ENCODE data around the gene HSP90AB1.

Gene HSP90AB1

DNA sequence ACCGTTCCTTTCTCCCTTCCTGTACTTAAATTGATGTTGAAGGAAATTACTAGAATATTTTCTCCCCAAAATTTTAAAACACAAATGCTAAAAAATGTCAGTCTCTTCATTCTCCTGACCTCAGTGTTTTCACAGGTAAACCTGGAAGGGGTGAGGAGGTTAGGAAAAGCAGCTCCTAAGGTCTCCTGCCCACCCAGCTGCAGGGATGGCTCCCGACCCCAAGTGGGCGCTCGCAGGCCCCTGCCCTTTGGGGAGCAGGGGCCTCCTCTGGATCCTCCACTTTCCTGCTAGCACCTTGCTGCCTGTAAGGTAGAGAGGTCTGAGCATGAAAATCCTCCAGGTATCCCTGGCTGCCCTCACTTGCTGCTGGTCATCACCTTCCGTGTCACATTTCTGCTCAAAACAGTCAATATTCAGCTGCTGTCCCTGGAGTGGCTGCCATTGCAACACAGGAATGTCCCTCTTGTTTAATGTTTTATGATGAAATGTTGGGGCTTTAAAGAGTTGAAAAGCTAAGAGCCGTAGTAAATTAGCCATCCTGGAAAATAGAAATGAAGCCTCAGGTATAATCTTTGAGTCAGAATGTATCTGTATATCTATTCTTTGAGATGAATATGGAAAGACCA lies 10.9 kb upstream of the HSP90AB1 start:
- no peak for DNase-seq (ENCODE audit: low spot score)

DNA sequence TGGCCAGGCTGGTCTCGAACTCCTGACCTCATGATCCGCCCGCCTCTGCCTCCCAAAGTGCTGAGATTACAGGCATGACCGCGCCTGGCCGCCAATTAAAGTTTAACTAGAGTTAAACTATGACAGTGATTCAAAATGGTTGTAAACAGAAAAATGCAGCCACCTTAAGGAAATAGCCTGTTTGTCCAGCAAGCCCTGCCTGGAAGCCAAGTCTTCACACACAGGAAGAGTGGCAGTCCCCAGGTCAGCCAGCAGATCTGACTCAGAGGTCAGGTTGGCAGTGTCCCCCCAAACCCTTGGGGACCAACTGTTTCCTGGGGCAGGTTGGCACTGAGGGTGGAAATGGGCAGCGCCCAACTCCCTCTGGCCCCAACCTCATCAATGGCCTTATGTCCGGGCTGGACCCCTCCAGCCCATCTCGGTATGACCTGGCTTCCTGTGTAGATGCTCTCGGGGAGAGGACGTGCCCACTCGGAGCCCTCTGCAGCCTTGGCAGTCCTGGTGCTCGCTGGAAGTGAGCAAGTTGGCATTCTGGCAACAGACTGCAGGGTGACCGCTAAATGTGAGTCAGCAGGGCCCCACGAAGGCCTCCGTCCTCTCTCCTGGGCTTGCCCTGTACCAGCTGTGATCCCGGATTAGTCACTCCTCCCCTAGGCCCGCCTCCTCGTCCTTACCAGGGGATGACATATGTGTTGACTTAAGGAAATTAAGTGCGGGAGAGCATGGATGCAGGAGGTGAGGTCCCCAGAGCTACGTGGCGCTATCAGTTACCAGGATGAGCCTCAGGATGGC lies 9.7 kb upstream of the HSP90AB1 start:
- peak; percentile 70 for DNase-seq (ENCODE audit: low spot score)

- DNase-seq (ENCODE audit: low spot score) = peak; percentile 89
Measured at GRCh38 chr6:44237813-44238433, 9.0 kb upstream of the HSP90AB1 start.

DNA sequence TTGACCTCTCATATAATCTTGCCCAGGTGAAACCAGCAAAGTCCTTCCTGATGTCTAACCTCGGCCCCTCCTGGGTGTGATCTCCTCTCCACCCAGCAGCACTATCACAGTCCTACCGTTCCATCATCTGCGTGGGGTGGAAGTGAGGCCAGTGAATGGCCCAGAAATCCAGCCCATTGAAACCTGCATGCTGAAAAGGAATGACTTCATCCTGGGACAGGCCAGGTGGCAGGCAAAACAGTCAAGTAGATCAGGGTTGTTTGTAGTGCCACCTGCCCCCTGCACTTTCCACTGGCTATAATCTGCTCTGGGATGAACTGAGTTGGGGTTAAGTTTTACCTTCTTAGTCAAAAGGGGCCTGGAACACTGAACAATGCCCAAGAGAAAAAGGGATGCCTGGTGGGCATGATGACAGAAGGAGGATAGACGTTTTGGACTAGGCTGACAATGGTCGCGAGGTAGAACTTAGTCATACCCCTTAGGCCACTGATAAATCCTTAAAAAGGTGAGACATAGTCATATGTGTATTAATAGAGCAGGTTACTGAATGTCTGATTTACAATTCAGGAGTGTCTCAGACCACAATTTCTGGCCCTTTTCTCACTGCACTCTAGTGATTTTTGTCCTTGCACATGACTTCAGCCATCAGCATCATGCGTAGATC lies 8.1 kb upstream of the HSP90AB1 start:
- DNase-seq (ENCODE audit: low spot score) = no peak

DNA sequence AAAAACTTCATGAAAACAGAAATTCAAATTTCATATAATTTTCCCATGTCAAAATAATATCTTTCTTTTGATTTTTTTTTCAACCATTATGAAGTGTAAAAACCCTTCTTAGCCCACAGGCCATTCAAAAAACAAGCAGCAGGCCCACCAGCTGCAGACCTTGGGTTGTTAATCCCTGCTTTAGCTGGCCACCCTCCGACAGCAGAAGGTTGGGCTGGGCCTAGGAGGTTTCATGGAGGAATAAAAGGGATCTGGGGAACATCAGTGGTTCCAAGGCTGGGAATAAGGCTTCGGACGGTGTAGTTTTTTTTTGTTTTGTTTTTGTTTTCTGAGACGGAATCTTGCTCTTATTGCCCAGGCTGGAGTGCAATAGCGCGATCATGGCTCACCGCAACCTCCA lies 3.6 kb upstream of the HSP90AB1 start:
- DNase-seq (ENCODE audit: low spot score) = no peak

DNA sequence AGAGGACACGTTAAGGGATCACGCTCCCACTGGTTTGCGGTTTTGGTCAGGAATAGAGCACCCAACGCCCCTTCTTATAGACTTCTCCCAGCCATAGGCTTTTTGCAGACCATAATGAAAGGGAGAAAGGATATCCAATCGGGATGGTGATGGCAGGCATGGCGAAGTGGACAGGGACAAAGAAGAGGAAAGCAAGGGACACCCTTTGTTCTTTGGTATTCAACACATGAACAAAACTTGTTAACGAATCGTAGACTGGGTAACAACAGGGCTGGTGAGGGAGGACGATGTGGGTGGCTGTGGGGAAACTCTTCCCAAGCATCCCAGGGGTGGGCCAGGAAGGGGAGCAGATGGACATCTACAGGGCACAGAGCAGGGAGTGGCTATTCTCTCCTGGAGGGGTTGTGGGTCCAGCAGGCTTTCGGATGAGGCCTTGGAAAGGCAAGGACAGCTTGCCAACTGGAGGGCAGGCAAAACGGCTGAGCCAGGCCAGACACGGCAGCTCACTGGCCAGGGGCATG lies 1.4 kb upstream of the HSP90AB1 start:
- no peak for DNase-seq (ENCODE audit: low spot score)

DNA sequence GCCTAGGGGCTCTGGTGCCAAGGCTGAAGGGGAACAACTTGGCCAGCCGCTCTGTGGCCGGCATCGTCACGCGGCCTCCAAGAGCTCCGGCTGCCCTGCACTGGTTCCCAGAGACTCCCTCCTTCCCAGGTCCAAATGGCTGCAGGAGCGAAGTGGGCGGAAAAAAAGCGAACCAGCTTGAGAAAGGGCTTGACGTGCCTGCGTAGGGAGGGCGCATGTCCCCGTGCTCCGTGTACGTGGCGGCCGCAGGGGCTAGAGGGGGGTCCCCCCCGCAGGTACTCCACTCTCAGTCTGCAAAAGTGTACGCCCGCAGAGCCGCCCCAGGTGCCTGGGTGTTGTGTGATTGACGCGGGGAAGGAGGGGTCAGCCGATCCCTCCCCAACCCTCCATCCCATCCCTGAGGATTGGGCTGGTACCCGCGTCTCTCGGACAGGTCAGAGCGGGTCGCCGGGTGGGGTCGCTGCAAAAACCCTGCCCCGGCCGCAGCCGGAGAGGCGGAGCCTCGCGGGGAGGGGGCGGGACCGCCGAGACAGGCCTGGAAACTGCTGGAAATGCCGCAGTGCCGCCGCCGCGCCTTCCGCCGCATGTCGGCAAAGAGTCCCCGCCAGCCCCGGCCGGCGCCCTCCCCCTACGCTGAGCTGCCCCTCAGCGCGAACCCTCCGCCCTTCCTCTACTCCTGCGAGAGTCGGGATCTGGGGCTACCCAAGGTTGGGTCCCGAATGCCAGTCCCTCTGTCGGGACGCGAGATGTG lies 814 bp upstream of the HSP90AB1 start:
- peak; percentile 97 for DNase-seq (ENCODE audit: low spot score)

DNA sequence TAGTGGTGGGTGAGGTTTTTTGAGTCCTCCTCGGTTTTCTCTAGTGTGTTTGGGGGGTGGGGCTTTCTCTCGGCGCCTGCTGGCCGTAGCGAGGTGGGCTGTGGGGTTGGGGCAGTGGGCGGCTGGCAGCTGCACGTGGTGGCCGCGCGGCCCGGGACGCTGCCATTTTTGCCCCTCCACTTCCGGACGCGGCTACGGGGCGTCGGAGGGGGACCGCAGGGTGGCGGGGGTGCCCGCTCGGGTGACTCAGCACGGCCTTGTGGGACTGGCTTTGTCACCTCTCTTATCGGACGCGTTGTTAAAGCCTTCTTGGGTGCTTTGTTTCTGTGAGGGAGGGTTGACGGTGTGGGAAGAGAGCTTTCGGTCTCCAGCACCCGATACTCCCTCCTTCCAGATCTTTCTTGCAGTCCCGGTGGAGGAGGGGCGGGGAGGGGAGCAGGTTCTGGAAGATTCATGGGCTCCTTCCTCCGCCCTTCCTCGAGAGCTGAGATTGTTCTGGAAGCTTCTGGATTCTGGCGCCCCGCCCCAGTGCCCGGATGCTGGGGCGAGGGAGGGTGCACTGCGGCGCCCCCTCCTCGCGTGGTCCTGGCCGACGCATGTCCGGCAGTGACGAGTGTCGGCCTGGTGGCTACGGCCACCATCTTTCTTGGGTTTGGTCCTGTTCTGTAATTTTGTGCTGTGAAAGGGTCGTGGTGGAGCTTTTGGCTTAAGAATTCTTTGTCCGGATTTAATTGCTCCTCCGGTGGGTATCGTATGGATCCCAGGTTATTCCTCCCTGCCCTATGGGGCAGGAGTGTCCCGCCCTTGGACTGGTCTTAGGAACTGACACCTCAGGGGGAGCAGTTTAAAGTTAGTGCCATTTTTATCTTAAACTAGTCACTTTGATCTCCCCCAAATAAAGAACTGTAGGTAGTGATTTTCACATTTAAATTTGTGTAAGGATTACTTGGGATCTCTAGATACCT lies 719 bp downstream of the HSP90AB1 start:
- DNase-seq (ENCODE audit: low spot score) = no peak

DNA sequence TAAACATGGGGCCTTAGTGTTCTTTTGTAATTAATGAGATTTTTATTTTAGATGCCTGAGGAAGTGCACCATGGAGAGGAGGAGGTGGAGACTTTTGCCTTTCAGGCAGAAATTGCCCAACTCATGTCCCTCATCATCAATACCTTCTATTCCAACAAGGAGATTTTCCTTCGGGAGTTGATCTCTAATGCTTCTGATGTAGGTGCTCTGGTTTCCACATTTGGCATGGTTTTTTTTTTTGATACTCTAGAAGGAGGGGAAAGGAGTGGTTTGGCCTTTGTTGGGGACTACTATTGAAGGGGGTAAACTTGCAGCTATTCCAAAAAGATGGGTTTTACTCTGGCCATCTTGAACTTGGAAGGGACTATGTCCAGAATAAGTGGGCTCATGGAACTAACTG lies 1.7 kb downstream of the HSP90AB1 start:
- no peak for DNase-seq (ENCODE audit: low spot score)

GRCh38 chr6:44249082-44249748 lies 2.3 kb downstream of the HSP90AB1 start:
- no peak for DNase-seq (ENCODE audit: low spot score)

- DNase-seq (ENCODE audit: low spot score) = no peak
Measured at GRCh38 chr6:44250067-44250717, 3.3 kb downstream of the HSP90AB1 start.

- no peak for DNase-seq (ENCODE audit: low spot score)
Measured at GRCh38 chr6:44250718-44251123, 3.8 kb downstream of the HSP90AB1 start.

GRCh38 chr6:44251576-44252524 lies 4.9 kb downstream of the HSP90AB1 start:
- no peak for DNase-seq (ENCODE audit: low spot score)

GRCh38 chr6:44253307-44254101 lies 6.6 kb downstream of the HSP90AB1 start:
- no peak for DNase-seq (ENCODE audit: low spot score)

DNA sequence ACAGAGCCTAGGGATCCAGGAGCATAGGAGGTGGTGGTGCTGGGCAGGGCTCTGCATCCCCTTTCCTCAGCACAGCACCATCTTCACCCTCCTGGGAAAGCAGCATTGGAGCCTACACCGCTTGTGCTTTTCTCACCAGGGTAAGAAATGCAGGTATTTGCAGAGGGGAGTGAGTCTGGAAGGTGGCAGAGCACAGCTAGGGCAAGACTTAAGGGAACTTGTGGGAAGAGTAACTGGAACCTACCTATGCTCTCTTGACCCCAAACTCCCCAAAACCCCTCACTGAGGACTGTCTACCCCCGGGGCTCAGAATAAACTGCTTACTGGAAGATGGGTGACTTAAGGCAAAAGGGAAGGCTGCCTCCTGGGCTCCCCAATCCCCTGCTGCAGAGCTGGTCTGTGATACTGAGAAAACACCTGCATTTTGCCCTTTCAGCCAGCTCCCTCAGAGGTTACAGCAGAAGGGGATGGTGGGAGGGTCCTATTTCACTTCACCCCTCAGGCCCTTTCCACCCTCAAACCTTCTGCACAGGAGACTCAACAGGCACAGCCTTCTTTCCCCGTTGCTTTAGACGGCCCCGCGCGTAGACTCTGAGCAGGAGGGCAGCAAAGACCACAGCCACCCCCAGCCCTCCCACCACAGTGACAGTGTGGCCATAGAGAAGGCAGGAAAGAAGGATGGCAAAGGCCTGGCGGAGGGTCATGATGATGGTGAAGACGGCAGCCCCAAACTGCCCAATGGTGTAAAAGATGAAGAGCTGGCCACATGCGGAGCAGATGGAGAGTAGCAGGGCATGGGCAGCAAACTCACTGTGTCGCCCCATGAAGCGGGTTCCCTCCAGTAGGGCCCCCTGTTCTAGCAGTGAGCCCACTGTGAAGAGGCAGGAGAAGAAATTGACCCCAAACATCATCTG lies 7.5 kb downstream of the HSP90AB1 start:
- no peak for DNase-seq (ENCODE audit: low spot score)

GRCh38 chr6:44255105-44255808 lies 8.4 kb downstream of the HSP90AB1 start:
- no peak for DNase-seq (ENCODE audit: low spot score)
